HCT116 (cell line): Measurements from ENCODE around the gene ABR.

Experiments
- EGR1 ChIP-seq: IDR thresholded peaks from 2 replicates; pipeline ENCODE4 v1.6.1; 2012; ENCODE audit warnings: low read depth
- EZH2 ChIP-seq: fragments of 200-600 bp; sonication (generic); IDR thresholded peaks from 2 replicates; pipeline ENCODE4 v1.6.1; 2017; ENCODE audit warnings: antibody characterized with exemption, mixed run types
- EZH2phosphoT487 ChIP-seq: fragments of 200-600 bp; IDR thresholded peaks from 2 replicates; pipeline ENCODE4 v1.6.1; 2018; ENCODE audit warnings: antibody characterized with exemption, borderline replicate concordance
- JUND ChIP-seq: IDR thresholded peaks from 2 replicates; pipeline ENCODE4 v1.6.1; 2012
- POLR2AphosphoS5 ChIP-seq: IDR thresholded peaks from 2 replicates; pipeline ENCODE4 v1.6.1; 2011; ENCODE audit warnings: mild to moderate bottlenecking, low read depth, low read length, moderate library complexity
- YY1 ChIP-seq: IDR thresholded peaks from 2 replicates; pipeline ENCODE4 v1.6.1; 2011; ENCODE audit warnings: low read length, low read depth, moderate library complexity, mild to moderate bottlenecking; ENCODE audit not compliant: insufficient replicate concordance; ENCODE audit errors: extremely low read depth
- TF ChIP-seq, protein P1 (sequence below), 3 experiments: fragments of 200-600 bp in 1 of 3; sonication (generic) in 1 of 3; IDR thresholded peaks in 2 of 3; conservative IDR thresholded peaks in 1 of 3; 2 replicates each; pipeline ENCODE4 v1.5.1; 2012 to 2017; ENCODE audit warnings: low read depth in 2 of 3, low read length in 2 of 3, antibody characterized with exemption in 1 of 3, borderline replicate concordance in 1 of 3, control low read depth in 1 of 3, mild to moderate bottlenecking in 1 of 3, mixed read lengths in 1 of 3, mixed run types in 1 of 3, moderate library complexity in 1 of 3; ENCODE audit not compliant: insufficient read depth in 1 of 3
- TF ChIP-seq, protein P2 (sequence below): IDR thresholded peaks from 2 replicates; pipeline ENCODE4 v1.6.1; 2012; ENCODE audit warnings: low read depth

DNA sequence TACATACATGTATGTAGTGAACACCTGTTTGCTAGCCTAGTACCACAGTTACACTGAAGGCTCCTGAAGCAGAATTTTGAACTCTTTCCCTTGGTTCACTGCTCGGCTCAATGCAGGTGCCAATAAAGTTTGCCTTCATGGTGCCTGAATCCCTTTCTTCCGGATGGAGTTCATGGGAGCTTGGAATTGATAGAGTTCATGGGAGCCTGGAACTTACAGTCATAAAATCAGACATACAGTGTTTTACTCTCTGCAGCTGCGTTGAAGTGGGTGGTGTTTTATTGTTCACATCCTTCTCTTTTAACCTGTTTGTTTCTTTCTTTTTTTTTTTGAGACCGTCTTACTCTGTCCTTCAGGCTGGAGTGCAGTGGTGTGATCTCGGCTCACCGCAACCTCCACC lies 29.2 kb upstream of the ABR start:
- TF ChIP-seq, protein P1, sequence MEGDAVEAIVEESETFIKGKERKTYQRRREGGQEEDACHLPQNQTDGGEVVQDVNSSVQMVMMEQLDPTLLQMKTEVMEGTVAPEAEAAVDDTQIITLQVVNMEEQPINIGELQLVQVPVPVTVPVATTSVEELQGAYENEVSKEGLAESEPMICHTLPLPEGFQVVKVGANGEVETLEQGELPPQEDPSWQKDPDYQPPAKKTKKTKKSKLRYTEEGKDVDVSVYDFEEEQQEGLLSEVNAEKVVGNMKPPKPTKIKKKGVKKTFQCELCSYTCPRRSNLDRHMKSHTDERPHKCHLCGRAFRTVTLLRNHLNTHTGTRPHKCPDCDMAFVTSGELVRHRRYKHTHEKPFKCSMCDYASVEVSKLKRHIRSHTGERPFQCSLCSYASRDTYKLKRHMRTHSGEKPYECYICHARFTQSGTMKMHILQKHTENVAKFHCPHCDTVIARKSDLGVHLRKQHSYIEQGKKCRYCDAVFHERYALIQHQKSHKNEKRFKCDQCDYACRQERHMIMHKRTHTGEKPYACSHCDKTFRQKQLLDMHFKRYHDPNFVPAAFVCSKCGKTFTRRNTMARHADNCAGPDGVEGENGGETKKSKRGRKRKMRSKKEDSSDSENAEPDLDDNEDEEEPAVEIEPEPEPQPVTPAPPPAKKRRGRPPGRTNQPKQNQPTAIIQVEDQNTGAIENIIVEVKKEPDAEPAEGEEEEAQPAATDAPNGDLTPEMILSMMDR (IDR thresholded peaks at IDR 0.05 in 2 of 3, conservative IDR thresholded peaks at IDR 0.05 in 1 of 3; ENCODE audit: borderline replicate concordance in 1 of 3, insufficient read depth in 1 of 3, low read depth in 2 of 3, low read length in 2 of 3) = no peak
- TF ChIP-seq POLR2AphosphoS5 = no peak
- TF ChIP-seq, protein P2, sequence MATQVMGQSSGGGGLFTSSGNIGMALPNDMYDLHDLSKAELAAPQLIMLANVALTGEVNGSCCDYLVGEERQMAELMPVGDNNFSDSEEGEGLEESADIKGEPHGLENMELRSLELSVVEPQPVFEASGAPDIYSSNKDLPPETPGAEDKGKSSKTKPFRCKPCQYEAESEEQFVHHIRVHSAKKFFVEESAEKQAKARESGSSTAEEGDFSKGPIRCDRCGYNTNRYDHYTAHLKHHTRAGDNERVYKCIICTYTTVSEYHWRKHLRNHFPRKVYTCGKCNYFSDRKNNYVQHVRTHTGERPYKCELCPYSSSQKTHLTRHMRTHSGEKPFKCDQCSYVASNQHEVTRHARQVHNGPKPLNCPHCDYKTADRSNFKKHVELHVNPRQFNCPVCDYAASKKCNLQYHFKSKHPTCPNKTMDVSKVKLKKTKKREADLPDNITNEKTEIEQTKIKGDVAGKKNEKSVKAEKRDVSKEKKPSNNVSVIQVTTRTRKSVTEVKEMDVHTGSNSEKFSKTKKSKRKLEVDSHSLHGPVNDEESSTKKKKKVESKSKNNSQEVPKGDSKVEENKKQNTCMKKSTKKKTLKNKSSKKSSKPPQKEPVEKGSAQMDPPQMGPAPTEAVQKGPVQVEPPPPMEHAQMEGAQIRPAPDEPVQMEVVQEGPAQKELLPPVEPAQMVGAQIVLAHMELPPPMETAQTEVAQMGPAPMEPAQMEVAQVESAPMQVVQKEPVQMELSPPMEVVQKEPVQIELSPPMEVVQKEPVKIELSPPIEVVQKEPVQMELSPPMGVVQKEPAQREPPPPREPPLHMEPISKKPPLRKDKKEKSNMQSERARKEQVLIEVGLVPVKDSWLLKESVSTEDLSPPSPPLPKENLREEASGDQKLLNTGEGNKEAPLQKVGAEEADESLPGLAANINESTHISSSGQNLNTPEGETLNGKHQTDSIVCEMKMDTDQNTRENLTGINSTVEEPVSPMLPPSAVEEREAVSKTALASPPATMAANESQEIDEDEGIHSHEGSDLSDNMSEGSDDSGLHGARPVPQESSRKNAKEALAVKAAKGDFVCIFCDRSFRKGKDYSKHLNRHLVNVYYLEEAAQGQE = no peak
- TF ChIP-seq EZH2 = no peak
- no peak for TF ChIP-seq EGR1
- TF ChIP-seq JUND = no peak
- no peak for TF ChIP-seq YY1
- TF ChIP-seq EZH2phosphoT487 = no peak
